ENCODE results near the gene METTL25. TPM values are rescaled to one million over a fixed set of nuclear protein-coding genes. Genes with fewer than 3 reads are reported as not detected.
"Not testable (repeated sequence)": the region's sequence is repeated elsewhere in the genome, so short reads cannot be mapped to it uniquely, and the experiment has no call there.

METTL25 gene, protein sequence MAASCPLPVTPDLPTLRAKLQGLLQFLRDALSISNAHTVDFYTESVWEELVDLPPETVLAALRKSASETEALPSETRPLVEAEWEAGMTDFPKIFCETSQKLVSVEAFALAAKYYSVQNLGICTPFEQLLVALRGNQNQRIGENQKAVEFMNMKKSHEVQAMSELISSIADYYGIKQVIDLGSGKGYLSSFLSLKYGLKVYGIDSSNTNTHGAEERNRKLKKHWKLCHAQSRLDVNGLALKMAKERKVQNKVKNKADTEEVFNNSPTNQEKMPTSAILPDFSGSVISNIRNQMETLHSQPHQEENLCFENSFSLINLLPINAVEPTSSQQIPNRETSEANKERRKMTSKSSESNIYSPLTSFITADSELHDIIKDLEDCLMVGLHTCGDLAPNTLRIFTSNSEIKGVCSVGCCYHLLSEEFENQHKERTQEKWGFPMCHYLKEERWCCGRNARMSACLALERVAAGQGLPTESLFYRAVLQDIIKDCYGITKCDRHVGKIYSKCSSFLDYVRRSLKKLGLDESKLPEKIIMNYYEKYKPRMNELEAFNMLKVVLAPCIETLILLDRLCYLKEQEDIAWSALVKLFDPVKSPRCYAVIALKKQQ
- 48.6 and 85.9 TPM in 2 replicates for total RNA-seq (2014; rRNA removed; shearing (Covaris generic); ENCODE audit: low replicate concordance)

GRCh38 chr12:82358200-82359114 is at the start of gene METTL25, which contains the start of gene CCDC59:
TSS of gene METTL25 (plus strand) at chr12:82358529. CDS start at chr12:82358566, 37 bp downstream.
TSS of gene CCDC59 (minus strand) at chr12:82358387. CDS start at chr12:82358376, 11 bp downstream.
- in situ Hi-C loops (cut with HindIII; ENCODE audit: low pct_unique_long_range_greater_than_20kb, low sequenced_read_pairs) = no loop called here
- DNase-seq (ENCODE audit: low read depth) = peak; percentile 100

DNA sequence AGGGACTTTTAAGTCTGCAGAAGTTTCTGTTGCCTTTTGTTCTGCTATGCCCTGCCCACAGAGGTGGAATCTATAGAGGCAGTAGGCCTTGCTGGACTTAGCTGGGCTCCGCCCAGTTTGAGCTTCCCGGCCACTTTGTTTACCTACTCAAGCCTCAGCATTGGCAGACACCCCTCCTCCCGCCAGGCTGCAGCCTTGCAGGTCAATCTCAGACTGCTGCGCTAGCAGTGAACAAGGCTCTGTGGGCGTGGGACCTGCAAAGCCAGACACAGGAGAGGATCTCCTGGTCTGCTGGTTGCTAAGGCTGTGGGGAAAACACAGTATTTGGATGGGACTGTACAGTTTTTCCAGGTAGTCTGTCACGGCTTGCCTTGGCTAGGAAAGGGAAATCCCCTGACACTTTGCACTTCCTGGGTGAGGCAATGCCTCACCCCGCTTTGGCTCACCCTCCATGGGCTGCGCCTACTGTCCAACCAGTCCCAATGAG is 43.9 kb upstream of the METTL25 start:
- in situ Hi-C loops (cut with HindIII; ENCODE audit: low pct_unique_long_range_greater_than_20kb, low sequenced_read_pairs) = no loop called here
- DNase-seq (ENCODE audit: low read depth) = peak; percentile 72

- in situ Hi-C loops (cut with HindIII; ENCODE audit: low pct_unique_long_range_greater_than_20kb, low sequenced_read_pairs) = no loop called here
- DNase-seq (ENCODE audit: low read depth) = no peak
Observed at GRCh38 chr12:82319276-82319675, 39.1 kb upstream of the METTL25 start.

DNA sequence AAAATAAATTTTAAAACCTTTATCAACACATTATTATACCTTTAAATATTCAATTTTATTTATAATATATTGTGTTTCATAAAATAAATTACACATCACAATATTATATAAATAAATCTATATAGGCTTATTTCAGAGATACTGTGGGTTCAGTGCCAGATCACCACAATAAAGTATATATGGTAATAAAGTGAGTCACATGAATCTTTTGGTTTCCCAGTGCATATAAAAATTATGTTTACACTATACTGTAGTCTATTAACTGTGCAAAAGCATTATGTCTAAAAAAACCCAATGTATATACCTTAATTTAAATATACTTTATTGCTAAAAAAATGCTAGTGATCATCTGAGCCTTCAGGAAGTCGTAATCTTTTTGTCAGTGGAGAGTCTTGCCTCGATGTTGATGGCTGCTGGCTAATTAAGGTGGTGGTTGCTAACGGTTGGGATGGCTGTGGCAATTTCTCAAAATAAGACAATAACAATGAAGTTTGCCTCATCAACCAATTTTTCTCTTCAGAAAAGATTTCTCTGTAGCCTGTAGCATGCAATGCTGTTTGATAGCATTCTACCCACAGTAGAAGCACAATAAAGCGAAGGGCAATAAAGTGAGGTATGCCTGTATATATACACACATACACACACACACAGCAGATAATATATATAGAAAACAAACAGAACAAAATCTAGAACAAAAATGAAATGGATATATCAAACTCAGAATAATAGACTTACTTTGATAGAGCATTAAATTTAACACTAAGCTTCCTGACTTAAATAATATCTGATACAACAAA is 32.6 kb upstream of the METTL25 start:
- no peak for DNase-seq (ENCODE audit: low read depth)
- in situ Hi-C loops (cut with HindIII; ENCODE audit: low pct_unique_long_range_greater_than_20kb, low sequenced_read_pairs) = no loop called here

DNA sequence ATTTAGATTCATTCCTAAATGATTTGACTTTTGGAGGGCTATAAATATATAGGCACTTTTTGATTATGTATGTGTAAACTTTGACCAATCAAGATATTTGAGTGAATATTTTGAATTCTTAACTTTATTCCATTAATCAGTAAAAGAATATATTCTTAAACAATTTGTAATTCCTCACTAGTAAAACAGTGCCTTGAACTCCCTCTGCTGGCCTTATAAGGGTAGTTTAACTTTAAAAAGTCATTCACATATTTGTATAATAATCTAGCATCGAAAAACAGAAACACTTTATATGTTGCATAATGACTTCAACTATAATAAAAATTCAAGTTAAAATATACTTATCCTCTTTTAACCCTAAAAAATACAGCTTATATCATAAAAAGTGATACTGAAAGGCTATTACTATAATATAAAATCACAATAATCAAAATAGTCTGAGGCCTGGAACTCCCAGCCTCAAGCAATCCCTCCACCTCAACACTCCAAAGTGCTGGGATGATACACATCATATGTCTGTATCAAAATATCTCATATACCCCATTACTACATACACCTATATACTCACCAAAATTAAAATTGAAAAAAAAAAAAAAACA is 31.3 kb upstream of the METTL25 start:
- DNase-seq (ENCODE audit: low read depth) = peak; percentile 47
- in situ Hi-C loops (cut with HindIII; ENCODE audit: low pct_unique_long_range_greater_than_20kb, low sequenced_read_pairs) = no loop called here

DNA sequence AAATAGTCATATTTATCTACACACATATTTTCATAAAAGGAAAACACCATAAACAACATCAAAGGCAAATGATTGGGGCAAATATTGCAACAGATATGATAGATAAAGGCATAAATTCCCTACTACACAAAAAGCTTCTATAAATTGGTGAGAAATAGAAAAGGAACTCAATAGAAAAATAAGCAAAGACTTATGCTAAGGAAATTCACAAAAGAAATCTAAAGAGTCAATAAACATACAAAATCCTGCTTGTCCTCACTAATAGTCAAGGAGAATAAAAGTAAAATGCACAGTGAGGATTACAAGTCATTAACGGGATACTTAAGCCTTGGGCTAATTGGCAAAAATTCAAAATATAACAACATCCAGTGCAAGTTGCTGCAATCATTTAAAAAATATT is 30.5 kb upstream of the METTL25 start:
- in situ Hi-C loops (cut with HindIII; ENCODE audit: low pct_unique_long_range_greater_than_20kb, low sequenced_read_pairs) = no loop called here
- no peak for DNase-seq (ENCODE audit: low read depth)

DNA sequence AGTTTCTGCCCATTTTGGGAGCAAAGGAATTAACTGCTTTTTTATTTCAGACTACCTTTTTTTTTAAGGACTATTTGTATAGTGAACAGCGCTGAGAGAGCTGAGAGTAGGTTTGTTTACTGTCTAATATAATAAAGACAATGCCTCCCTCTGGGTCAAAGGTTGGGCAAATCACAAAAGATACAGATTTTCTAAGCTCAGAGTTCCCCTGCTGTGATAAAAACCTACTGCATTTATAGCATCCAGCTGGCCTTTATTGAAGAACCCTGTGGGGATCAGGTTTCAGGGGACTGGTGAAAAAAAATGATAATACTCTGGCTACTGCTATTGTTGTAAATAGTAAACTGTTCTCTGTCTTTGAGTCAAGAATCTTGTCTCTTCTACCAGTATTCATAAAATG is 28.8 kb upstream of the METTL25 start:
- in situ Hi-C loops (cut with HindIII; ENCODE audit: low pct_unique_long_range_greater_than_20kb, low sequenced_read_pairs) = no loop called here
- DNase-seq (ENCODE audit: low read depth) = no peak

- no peak for DNase-seq (ENCODE audit: low read depth)
- in situ Hi-C loops (cut with HindIII; ENCODE audit: low pct_unique_long_range_greater_than_20kb, low sequenced_read_pairs) = no loop called here
Observed at GRCh38 chr12:82350161-82350560, 8.2 kb upstream of the METTL25 start.

DNA sequence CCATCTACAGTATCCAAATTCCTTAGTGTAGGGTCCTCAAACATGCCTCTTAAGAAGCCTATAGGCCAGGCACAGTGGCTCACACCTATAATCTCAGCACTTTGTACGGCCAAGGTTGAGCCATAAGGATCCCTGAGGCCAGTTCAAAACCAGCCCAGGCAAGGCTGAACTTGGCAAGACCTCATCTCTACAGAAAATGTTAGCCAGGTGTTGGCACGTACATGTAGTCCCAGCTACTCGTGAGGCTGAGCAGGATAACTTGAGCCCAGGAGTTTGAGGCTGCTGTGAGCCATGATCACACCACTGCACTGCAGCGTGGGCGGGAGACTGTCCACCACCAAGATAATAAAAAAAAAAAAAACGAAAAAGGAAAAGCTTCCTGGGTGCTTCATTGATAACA is 6.9 kb upstream of the METTL25 start:
- DNase-seq (ENCODE audit: low read depth) = no peak
- in situ Hi-C loops (cut with HindIII; ENCODE audit: low pct_unique_long_range_greater_than_20kb, low sequenced_read_pairs) = no loop called here

- in situ Hi-C loops (cut with HindIII; ENCODE audit: low pct_unique_long_range_greater_than_20kb, low sequenced_read_pairs) = no loop called here
Observed at GRCh38 chr12:82357340-82357739, 989 bp upstream of the METTL25 start.

GRCh38 chr12:82357845-82358199 is 507 bp upstream of the METTL25 start:
- in situ Hi-C loops (cut with HindIII; ENCODE audit: low pct_unique_long_range_greater_than_20kb, low sequenced_read_pairs) = no loop called here
- no peak for DNase-seq (ENCODE audit: low read depth)

More at GRCh38 chr12:82357340-82357739, 989 bp upstream of the METTL25 start:
- no peak for DNase-seq (ENCODE audit: low read depth)

GRCh38 chr12:82359115-82359478 is 768 bp downstream of the METTL25 start:
- in situ Hi-C loops (cut with HindIII; ENCODE audit: low pct_unique_long_range_greater_than_20kb, low sequenced_read_pairs) = no loop called here

DNA sequence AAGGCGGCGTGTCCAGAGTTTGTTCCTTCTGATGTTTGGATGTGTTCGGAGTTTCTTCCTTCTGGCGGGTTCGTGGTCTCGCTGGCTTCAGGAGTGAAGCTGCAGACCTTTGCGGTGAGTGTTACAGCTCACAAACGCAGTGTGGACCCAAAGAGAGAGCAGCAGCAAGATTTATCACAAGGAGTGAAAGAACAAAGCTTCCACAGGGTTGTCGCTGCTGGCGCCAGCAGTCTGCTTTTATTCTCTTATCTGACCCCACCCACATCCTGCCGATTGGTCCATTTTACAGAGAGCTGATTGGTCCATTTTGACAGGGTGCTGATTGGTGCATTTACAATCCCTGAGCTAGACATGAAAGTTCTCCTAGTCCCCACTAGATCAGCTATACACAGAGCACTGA is 2.5 kb downstream of the METTL25 start:
- in situ Hi-C loops (cut with HindIII; ENCODE audit: low pct_unique_long_range_greater_than_20kb, low sequenced_read_pairs); DNase-seq (ENCODE audit: low read depth): not testable (repeated sequence)

More at GRCh38 chr12:82359115-82359478, 768 bp downstream of the METTL25 start:
- DNase-seq (ENCODE audit: low read depth) = no peak

- in situ Hi-C loops (cut with HindIII; ENCODE audit: low pct_unique_long_range_greater_than_20kb, low sequenced_read_pairs) = no loop called here
- DNase-seq (ENCODE audit: low read depth) = no peak
Observed at GRCh38 chr12:82361461-82361915, 3.2 kb downstream of the METTL25 start.

DNA sequence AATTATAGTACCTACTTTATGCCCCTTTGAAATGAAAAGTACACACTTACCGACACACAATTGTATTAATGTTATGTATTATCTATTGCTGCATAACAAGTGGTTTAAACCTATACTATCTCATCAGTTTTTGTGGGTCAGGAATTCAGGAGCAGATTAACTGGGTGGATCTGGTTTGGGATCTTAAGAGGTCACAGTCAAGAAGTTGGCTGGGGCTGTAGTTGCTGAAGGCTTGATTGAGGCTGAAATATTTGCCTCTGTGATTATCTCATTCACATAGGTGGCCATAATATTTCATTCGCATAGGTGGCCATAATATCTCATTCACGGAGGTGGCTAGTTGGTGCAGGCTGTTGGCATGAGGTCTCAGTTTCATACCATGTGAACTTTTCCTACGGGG is 5.7 kb downstream of the METTL25 start:
- in situ Hi-C loops (cut with HindIII; ENCODE audit: low pct_unique_long_range_greater_than_20kb, low sequenced_read_pairs) = no loop called here
- DNase-seq (ENCODE audit: low read depth) = no peak

DNA sequence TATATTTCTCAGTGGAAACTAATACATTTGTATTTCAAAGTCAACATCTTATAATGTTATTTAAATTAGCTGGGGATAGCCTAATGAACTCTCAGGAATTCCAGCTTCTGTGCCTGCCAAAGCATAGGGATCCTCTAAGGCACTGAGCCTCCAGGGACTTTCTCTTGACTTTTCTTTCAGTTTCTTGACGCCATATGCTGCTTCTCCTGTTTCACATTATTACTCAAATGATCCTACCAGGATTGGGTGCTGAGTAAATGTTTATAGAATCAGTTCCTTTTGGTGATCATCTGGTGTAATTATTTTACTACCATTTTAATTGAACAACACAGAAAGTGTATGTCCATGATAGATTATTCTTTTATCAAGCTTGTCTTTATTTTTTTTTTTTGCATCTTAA is 7.9 kb downstream of the METTL25 start:
- DNase-seq (ENCODE audit: low read depth) = no peak
- in situ Hi-C loops (cut with HindIII; ENCODE audit: low pct_unique_long_range_greater_than_20kb, low sequenced_read_pairs) = no loop called here

DNA sequence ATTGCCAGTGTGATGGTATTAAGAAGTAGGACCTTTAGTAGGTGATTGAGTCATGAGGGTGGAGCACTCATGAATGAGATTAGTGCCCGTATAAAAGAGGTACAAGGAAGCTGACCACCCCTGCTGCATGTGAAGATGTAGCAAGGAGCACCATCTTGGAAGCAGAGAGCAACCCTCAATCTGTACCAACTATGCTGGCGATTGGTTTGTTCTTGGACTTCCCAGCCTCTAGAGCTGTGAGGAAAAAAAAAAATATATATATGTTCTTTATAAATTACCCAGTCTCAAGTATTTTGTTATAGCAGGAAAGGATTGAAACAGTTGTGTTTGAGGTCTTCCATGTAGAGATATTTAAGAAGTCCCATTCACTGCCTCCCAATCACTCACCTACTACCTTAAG is 16.9 kb downstream of the METTL25 start:
- in situ Hi-C loops (cut with HindIII; ENCODE audit: low pct_unique_long_range_greater_than_20kb, low sequenced_read_pairs) = no loop called here

More for the DNA sequence above, 16.9 kb downstream of the METTL25 start:
- DNase-seq (ENCODE audit: low read depth) = no peak

Data from Caki2 (cell line).